GM12878 (cell line): ENCODE measurements around the gene SYTL5. TPM values are rescaled to one million over a fixed set of nuclear protein-coding genes. Genes with fewer than 3 reads are reported as not detected.

Experiments used
- microRNA-seq: library from miRNA; unstranded; fragments of <30 nt; microRNA quantifications from one replicate; pipeline ENCODE4, GENCODE V29; 2018
- polyA plus RNA-seq, 11 experiments: library from polyadenylated mRNA; depleted of rRNA in 4 of 11; unstranded in 6 of 11; stranded (reverse) in 5 of 11; fragments of >200 nt; fragmentation: Nextera tagmentation in 4 of 11; fragmentation: Illumina TruSeq in 1 of 11; extraction: Ambion mirVana in 4 of 11; extraction: Trizol in 1 of 11; gene quantifications; 1 replicate in 1 of 11; 2 replicates in 10 of 11; pipeline versions ENCODE4 v1.2.1 to v1.2.3, GENCODE V29; 2011 to 2016; ENCODE audit warnings: inconsistent platforms in 2 of 11, missing spikeins in 2 of 11, low read depth in 1 of 11
- small RNA-seq: library from RNA; depleted of rRNA; stranded (forward); fragments of <200 nt; gene quantifications from one replicate; pipeline ENCODE3, GENCODE V24; 2014
- total RNA-seq, 4 experiments: library from RNA; depleted of rRNA in 3 of 4; stranded (reverse); fragments of >200 nt in 3 of 4; fragmentation: Illumina TruSeq in 1 of 4; extraction: Trizol in 1 of 4; gene quantifications; 2 replicates each; pipeline versions ENCODE4 v1.2.1 to v1.2.3, GENCODE V29; 2013 to 2021

SYTL5 gene
- total and polyA plus RNA-seq, 10 of the 15 experiments (the other 5 are each of a cell fraction or from before 2014, with no cell fraction given), result 0.01 to 0.20 (median 0.04) TPM; not detected in 3

Small RNA genes lying within 50 kb of the gene (microRNA-seq; reads per million reads assigned to microRNA genes)
- gene MIR548AJ2, result not detected

Small RNA genes lying within 50 kb of the gene (small RNA-seq; reads per million reads assigned to genes)
- not detected for gene MIR548AJ2

Other genes starting within 250 kb of the SYTL5 start
- gene CYBB, start 226.5 kb upstream of the SYTL5 start, total RNA-seq (2014; rRNA removed), result 30.0 and 33.1 TPM in 2 replicates
- 39.9 and 41.1 TPM in 2 replicates for gene CYBB, start 226.5 kb upstream of the SYTL5 start, total RNA-seq (2014; rRNA removed; fragmentation: Illumina TruSeq; extraction: Trizol)
- gene CYBB, start 226.5 kb upstream of the SYTL5 start, total RNA-seq (2021), result 30.2 and 32.4 TPM in 2 replicates
- gene CYBB, start 226.5 kb upstream of the SYTL5 start, polyA plus RNA-seq (2011; rRNA removed), result 73.9 and 95.7 TPM in 2 replicates
- 34.4 and 41.9 TPM in 2 replicates for gene CYBB, start 226.5 kb upstream of the SYTL5 start, polyA plus RNA-seq (2014; fragmentation: Illumina TruSeq; extraction: Trizol)
- 10 to 100 TPM; 12.0 to 12.3 TPM for gene CYBB, start 226.5 kb upstream of the SYTL5 start, polyA plus RNA-seq (2014; fragmentation: Nextera tagmentation; extraction: Ambion mirVana)
- gene CYBB, start 226.5 kb upstream of the SYTL5 start, polyA plus RNA-seq (2014; rRNA removed), result 18.6 and 19.7 TPM in 2 replicates
- 1 to 10 TPM; 6.2 to 6.5 TPM for gene CYBB, start 226.5 kb upstream of the SYTL5 start, polyA plus RNA-seq (2016; fragmentation: Nextera tagmentation; extraction: Ambion mirVana)
- gene DYNLT3, start 159.0 kb upstream of the SYTL5 start, total RNA-seq (2014; rRNA removed), result 9.7 and 12.9 TPM in 2 replicates
- gene DYNLT3, start 159.0 kb upstream of the SYTL5 start, total RNA-seq (2014; rRNA removed; fragmentation: Illumina TruSeq; extraction: Trizol), result 11.9 and 12.7 TPM in 2 replicates
- 8.0 and 8.3 TPM in 2 replicates for gene DYNLT3, start 159.0 kb upstream of the SYTL5 start, total RNA-seq (2021)
- 15.6 and 24.8 TPM in 2 replicates for gene DYNLT3, start 159.0 kb upstream of the SYTL5 start, polyA plus RNA-seq (2011; rRNA removed)
- 11.7 and 16.8 TPM in 2 replicates for gene DYNLT3, start 159.0 kb upstream of the SYTL5 start, polyA plus RNA-seq (2014; fragmentation: Illumina TruSeq; extraction: Trizol)
- gene DYNLT3, start 159.0 kb upstream of the SYTL5 start, polyA plus RNA-seq (2014; fragmentation: Nextera tagmentation; extraction: Ambion mirVana), result 10 to 100 TPM; 14.9 to 19.2 TPM
- 8.0 and 10.0 TPM in 2 replicates for gene DYNLT3, start 159.0 kb upstream of the SYTL5 start, polyA plus RNA-seq (2014; rRNA removed)
- gene DYNLT3, start 159.0 kb upstream of the SYTL5 start, polyA plus RNA-seq (2016; fragmentation: Nextera tagmentation; extraction: Ambion mirVana), result 10 to 100 TPM; 13.7 to 13.8 TPM
- 0.06 TPM in 1 of 2 replicates, not detected in the other for gene SRPX, start 214.3 kb downstream of the SYTL5 start, total RNA-seq (2014; rRNA removed)
- gene SRPX, start 214.3 kb downstream of the SYTL5 start, total RNA-seq (2014; rRNA removed; fragmentation: Illumina TruSeq; extraction: Trizol), result 0.13 and 0.14 TPM in 2 replicates
- 0.18 and 0.29 TPM in 2 replicates for gene SRPX, start 214.3 kb downstream of the SYTL5 start, total RNA-seq (2021)
- 0.16 and 0.29 TPM in 2 replicates for gene SRPX, start 214.3 kb downstream of the SYTL5 start, polyA plus RNA-seq (2011; rRNA removed)
- 0.24 TPM in 2 replicates for gene SRPX, start 214.3 kb downstream of the SYTL5 start, polyA plus RNA-seq (2014; fragmentation: Illumina TruSeq; extraction: Trizol)
- gene SRPX, start 214.3 kb downstream of the SYTL5 start, polyA plus RNA-seq (2014; fragmentation: Nextera tagmentation; extraction: Ambion mirVana), result under 1 TPM in 1 of 2 experiments, not detected in 1; 0.05 TPM
- 0.24 TPM in 1 of 2 replicates, not detected in the other for gene SRPX, start 214.3 kb downstream of the SYTL5 start, polyA plus RNA-seq (2014; rRNA removed)
- under 1 TPM; 0.23 to 0.79 TPM for gene SRPX, start 214.3 kb downstream of the SYTL5 start, polyA plus RNA-seq (2016; fragmentation: Nextera tagmentation; extraction: Ambion mirVana)